SK-N-SH treated with all-trans-retinoic acid at 6 μM for 48 hours (cell line): Measurements from ENCODE around the gene DENND4C.
A peak's percentile ranks its signal among the peaks of the same experiment; 100 is the strongest.

Source experiments
- ATAC-seq: fragments of 200-7000 bp; cut with Tn5 transposase; 3 replicates; pipeline ENCODE4 v1.9.1; 2020; ENCODE audit warnings: mild to moderate bottlenecking, moderate library complexity
- BACH2 ChIP-seq: fragments of 250-450 bp; sonication (Bioruptor Pico); IDR thresholded peaks from 2 replicates; pipeline ENCODE4 v1.9.0; 2021; ENCODE audit warnings: mild to moderate bottlenecking, borderline replicate concordance
- CREB5 ChIP-seq: fragments of 250-450 bp; sonication (Bioruptor Pico); IDR thresholded peaks from 2 replicates; pipeline ENCODE4 v1.5.1; 2020; ENCODE audit warnings: low read depth, mild to moderate bottlenecking, moderate library complexity
- CSDC2 ChIP-seq: fragments of 250-450 bp; sonication (Bioruptor Pico); IDR thresholded peaks from 2 replicates; pipeline ENCODE4 v1.5.0; 2020; ENCODE audit warnings: mild to moderate bottlenecking, moderate library complexity
- ISL1 ChIP-seq: fragments of 250-450 bp; sonication (Bioruptor Pico); IDR thresholded peaks from 2 replicates; pipeline ENCODE4 v2.1.2; 2022; ENCODE audit warnings: mild to moderate bottlenecking, moderate library complexity
- OSR1 ChIP-seq: fragments of 250-450 bp; sonication (Bioruptor Pico); IDR thresholded peaks from 2 replicates; pipeline ENCODE4 v1.8.0; 2022; ENCODE audit warnings: moderate library complexity, mild to moderate bottlenecking, inconsistent platforms
- PATZ1 ChIP-seq: fragments of 250-450 bp; sonication (Bioruptor Pico); IDR thresholded peaks from 2 replicates; pipeline ENCODE4 v1.8.0; 2020; ENCODE audit warnings: mild to moderate bottlenecking, moderate library complexity, borderline replicate concordance
- PPARA ChIP-seq: fragments of 250-450 bp; sonication (Bioruptor Pico); IDR thresholded peaks from 2 replicates; pipeline ENCODE4 v1.5.0; 2020; ENCODE audit warnings: mild to moderate bottlenecking, borderline replicate concordance
- RARB ChIP-seq: fragments of 250-450 bp; sonication (Bioruptor Pico); IDR thresholded peaks from 2 replicates; pipeline ENCODE4 v1.8.0; 2021; ENCODE audit warnings: mild to moderate bottlenecking, moderate library complexity
- SNAI2 ChIP-seq: fragments of 250-450 bp; sonication (Bioruptor Pico); IDR thresholded peaks from 2 replicates; pipeline ENCODE4 v1.5.0; 2020; ENCODE audit warnings: mild to moderate bottlenecking, moderate library complexity
- TCF4 ChIP-seq: fragments of 250-450 bp; sonication (Bioruptor Pico); IDR thresholded peaks from 2 replicates; pipeline ENCODE4 v1.8.0; 2021; ENCODE audit warnings: mild to moderate bottlenecking, moderate library complexity, borderline replicate concordance
- TOX ChIP-seq: fragments of 250-450 bp; sonication (Bioruptor Pico); IDR thresholded peaks from 2 replicates; pipeline ENCODE4 v1.8.0; 2021; ENCODE audit warnings: mild to moderate bottlenecking, moderate library complexity, borderline replicate concordance
- TSHZ2 ChIP-seq: fragments of 250-450 bp; sonication (Bioruptor Pico); IDR thresholded peaks from 2 replicates; pipeline ENCODE4 v1.5.0; 2020; ENCODE audit warnings: mild to moderate bottlenecking, moderate library complexity
- ZC3H10 ChIP-seq: fragments of 250-450 bp; sonication (Bioruptor Pico); IDR thresholded peaks from 2 replicates; pipeline ENCODE4 v1.5.1; 2021; ENCODE audit warnings: mild to moderate bottlenecking, moderate library complexity
- ZFP3 ChIP-seq: fragments of 250-450 bp; sonication (Bioruptor Pico); IDR thresholded peaks from 2 replicates; pipeline ENCODE4 v1.5.0; 2020; ENCODE audit warnings: mild to moderate bottlenecking, moderate library complexity
- ZFP30 ChIP-seq: fragments of 450-650 bp; formaldehyde crosslinking; IDR thresholded peaks from 2 replicates; pipeline ENCODE4 v1.5.0; 2022; ENCODE audit warnings: mild to moderate bottlenecking, moderate library complexity
- ZNF70 ChIP-seq: fragments of 450-650 bp; formaldehyde crosslinking; IDR thresholded peaks from 2 replicates; pipeline ENCODE4 v1.5.0; 2020; ENCODE audit warnings: mild to moderate bottlenecking, moderate library complexity
- ZNF8 ChIP-seq: fragments of 450-650 bp; formaldehyde crosslinking; IDR thresholded peaks from 2 replicates; pipeline ENCODE4 v1.5.0; 2020; ENCODE audit warnings: mild to moderate bottlenecking, moderate library complexity
- TF ChIP-seq, protein P1 (sequence below): fragments of 250-450 bp; sonication (Bioruptor Pico); IDR thresholded peaks from 2 replicates; pipeline ENCODE4 v1.8.0; 2021; ENCODE audit warnings: low read depth, mild to moderate bottlenecking, moderate library complexity, borderline replicate concordance
- TF ChIP-seq, protein P2 (sequence below): fragments of 250-450 bp; sonication (Bioruptor Pico); IDR thresholded peaks from 2 replicates; pipeline ENCODE4 v1.5.1; 2021; ENCODE audit warnings: mild to moderate bottlenecking, moderate library complexity

Gene DENND4C

GRCh38 chr9:19198406-19198805, 32.1 kb upstream of the DENND4C start:
- no peak for ATAC-seq
- TF ChIP-seq, protein P1, sequence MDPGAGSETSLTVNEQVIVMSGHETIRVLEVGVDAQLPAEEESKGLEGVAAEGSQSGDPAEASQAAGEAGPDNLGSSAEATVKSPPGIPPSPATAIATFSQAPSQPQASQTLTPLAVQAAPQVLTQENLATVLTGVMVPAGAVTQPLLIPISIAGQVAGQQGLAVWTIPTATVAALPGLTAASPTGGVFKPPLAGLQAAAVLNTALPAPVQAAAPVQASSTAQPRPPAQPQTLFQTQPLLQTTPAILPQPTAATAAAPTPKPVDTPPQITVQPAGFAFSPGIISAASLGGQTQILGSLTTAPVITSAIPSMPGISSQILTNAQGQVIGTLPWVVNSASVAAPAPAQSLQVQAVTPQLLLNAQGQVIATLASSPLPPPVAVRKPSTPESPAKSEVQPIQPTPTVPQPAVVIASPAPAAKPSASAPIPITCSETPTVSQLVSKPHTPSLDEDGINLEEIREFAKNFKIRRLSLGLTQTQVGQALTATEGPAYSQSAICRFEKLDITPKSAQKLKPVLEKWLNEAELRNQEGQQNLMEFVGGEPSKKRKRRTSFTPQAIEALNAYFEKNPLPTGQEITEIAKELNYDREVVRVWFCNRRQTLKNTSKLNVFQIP: no peak
- TF ChIP-seq ZC3H10 (CRISPR knock-in tag): no peak
- no peak for TF ChIP-seq TOX (CRISPR knock-in tag)
- no peak for TF ChIP-seq BACH2 (CRISPR knock-in tag)

DNA sequence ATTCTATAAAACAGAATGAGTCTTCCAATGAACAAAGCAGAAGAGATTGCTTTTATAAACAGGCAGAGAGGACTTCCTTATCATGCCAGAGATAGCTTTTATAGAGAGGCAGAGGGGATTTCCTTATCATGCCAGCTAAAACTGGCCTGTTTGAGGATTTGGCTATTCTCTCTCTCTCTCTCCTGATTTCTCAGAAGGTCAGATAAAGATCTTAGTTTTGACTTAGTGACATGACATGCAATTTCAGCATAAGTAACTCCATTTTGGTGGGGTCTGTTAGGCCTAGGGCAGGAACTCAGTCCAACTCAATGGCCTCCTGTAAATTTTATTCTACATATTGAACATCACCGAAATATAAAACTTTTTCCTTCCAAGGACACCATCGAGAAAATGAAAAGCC, 31.5 kb upstream of the DENND4C start:
- ATAC-seq: no peak

GRCh38 chr9:19200229-19200628, 30.3 kb upstream of the DENND4C start:
- no peak for ATAC-seq
- TF ChIP-seq TOX (CRISPR knock-in tag) (no peak), ISL1 (CRISPR knock-in tag) (no peak), PATZ1 (CRISPR knock-in tag) (no peak), RARB (CRISPR knock-in tag) (no peak), ZFP3 (CRISPR knock-in tag) (no peak), ZFP30 (no peak), CREB5 (no peak), SNAI2 (no peak), CSDC2 (CRISPR knock-in tag) (no peak), ZNF70 (CRISPR knock-in tag) (no peak), PPARA (CRISPR knock-in tag) (no peak), ZNF8 (CRISPR knock-in tag) (no peak), ZC3H10 (CRISPR knock-in tag) (no peak), TSHZ2 (no peak), OSR1 (no peak)
- TF ChIP-seq, protein P1: no peak
- TF ChIP-seq, protein P2, sequence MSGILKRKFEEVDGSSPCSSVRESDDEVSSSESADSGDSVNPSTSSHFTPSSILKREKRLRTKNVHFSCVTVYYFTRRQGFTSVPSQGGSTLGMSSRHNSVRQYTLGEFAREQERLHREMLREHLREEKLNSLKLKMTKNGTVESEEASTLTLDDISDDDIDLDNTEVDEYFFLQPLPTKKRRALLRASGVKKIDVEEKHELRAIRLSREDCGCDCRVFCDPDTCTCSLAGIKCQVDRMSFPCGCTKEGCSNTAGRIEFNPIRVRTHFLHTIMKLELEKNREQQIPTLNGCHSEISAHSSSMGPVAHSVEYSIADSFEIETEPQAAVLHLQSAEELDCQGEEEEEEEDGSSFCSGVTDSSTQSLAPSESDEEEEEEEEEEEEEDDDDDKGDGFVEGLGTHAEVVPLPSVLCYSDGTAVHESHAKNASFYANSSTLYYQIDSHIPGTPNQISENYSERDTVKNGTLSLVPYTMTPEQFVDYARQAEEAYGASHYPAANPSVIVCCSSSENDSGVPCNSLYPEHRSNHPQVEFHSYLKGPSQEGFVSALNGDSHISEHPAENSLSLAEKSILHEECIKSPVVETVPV (CRISPR knock-in tag): no peak

More for the DNA sequence above, 31.5 kb upstream of the DENND4C start:
- TF ChIP-seq PPARA (CRISPR knock-in tag) (0 out of 2 replicates have a peak, but pooled peaks have one; percentile 72), SNAI2 (peak; percentile 96), ISL1 (CRISPR knock-in tag) (peak; percentile 18; the same call in 1 of the 2 replicates), RARB (CRISPR knock-in tag) (no peak), TOX (CRISPR knock-in tag) (no peak), TSHZ2 (peak; percentile 96), TCF4 (peak; percentile 52)
